IMR-90 (cell line): ENCODE measurements around the gene TNS3. TPM values are rescaled to one million over a fixed set of nuclear protein-coding genes. Genes with fewer than 3 reads are reported as not detected.

Source experiments
- ATAC-seq: fragments of 200-7000 bp; cut with Tn5 transposase; 2 replicates; pipeline ENCODE4 v1.9.1; 2020; ENCODE audit warnings: low read depth, mild to moderate bottlenecking, moderate library complexity
- BruUV-seq: library from RNA; stranded (reverse); fragments of 400-500 nt; replicated peaks from 2 replicates; lab custom pipeline; 2021; lab: Mats Ljungman, UMichigan
- CTCF ChIA-PET: fragments of 300-600 bp; formaldehyde crosslinking; extraction: SDS; loops from one replicate; lab custom pipeline; 2021; ENCODE audit warnings: antibody characterized with exemption; lab: Yijun Ruan, JAX
- POLR2A ChIA-PET: fragments of 300-600 bp; sonication (Branson Sonifier 250); formaldehyde crosslinking; loops from one replicate; lab custom pipeline; 2022; ENCODE audit warnings: antibody characterized with exemption; ENCODE audit not compliant: unreplicated experiment; lab: Charles Lee
- DNase-seq: peaks from one replicate; pipeline ENCODE4 v3.0.0; 2013
- H2AFZ ChIP-seq: replicated peaks from 2 replicates; pipeline ENCODE3; 2013; ENCODE audit warnings: low read length, mild to moderate bottlenecking; ENCODE audit not compliant: poor library complexity
- H2AK5ac ChIP-seq: 2 replicates; pipeline ENCODE4 v1.6.1; 2013; ENCODE audit warnings: low read depth, low read length, inconsistent platforms
- H2AK9ac ChIP-seq: replicated peaks from 2 replicates; pipeline ENCODE3; 2013; ENCODE audit warnings: mild to moderate bottlenecking, low read depth, low read length, moderate library complexity; ENCODE audit not compliant: poor library complexity
- H2BK120ac ChIP-seq: 2 replicates; pipeline ENCODE4 v1.6.1; 2013; ENCODE audit warnings: low read depth, low read length, inconsistent platforms
- H2BK15ac ChIP-seq: 3 replicates; pipeline ENCODE4 v1.6.1; 2013; ENCODE audit warnings: low read depth, low read length, inconsistent platforms
- H2BK20ac ChIP-seq: 2 replicates; pipeline ENCODE4 v1.6.1; 2013; ENCODE audit warnings: low read depth, mild to moderate bottlenecking, inconsistent platforms, low read length, moderate library complexity
- H2BK5ac ChIP-seq: 2 replicates; pipeline ENCODE4 v1.6.1; 2013; ENCODE audit warnings: mild to moderate bottlenecking, low read depth, low read length, inconsistent platforms; ENCODE audit not compliant: poor library complexity, severe bottlenecking
- H3K14ac ChIP-seq: replicated peaks from 2 replicates; pipeline ENCODE4 v1.6.1; 2013; ENCODE audit warnings: low read depth, low read length, inconsistent platforms
- H3K18ac ChIP-seq: 2 replicates; pipeline ENCODE4 v1.6.1; 2013; ENCODE audit warnings: low read depth, low read length, control low read depth
- H3K23ac ChIP-seq: 2 replicates; pipeline ENCODE4 v1.6.1; 2013; ENCODE audit warnings: low read depth, low read length, inconsistent platforms
- H3K27ac ChIP-seq: 2 replicates; pipeline ENCODE4 v1.5.1; 2013; ENCODE audit warnings: mild to moderate bottlenecking, control low read depth, low read length; ENCODE audit not compliant: insufficient read depth
- H3K27me3 ChIP-seq: 2 replicates; pipeline ENCODE4 v1.6.1; 2013; ENCODE audit warnings: low read length; ENCODE audit not compliant: control insufficient read depth, insufficient read depth
- H3K36me3 ChIP-seq: 2 replicates; pipeline ENCODE4 v1.6.1; 2013; ENCODE audit warnings: low read length, mixed read lengths; ENCODE audit not compliant: control insufficient read depth, insufficient read depth
- H3K4ac ChIP-seq: 2 replicates; pipeline ENCODE4 v1.6.1; 2013; ENCODE audit warnings: low read depth, low read length, inconsistent platforms
- H3K4me1 ChIP-seq: 2 replicates; pipeline ENCODE4 v1.6.1; 2013; ENCODE audit warnings: low read length, mixed read lengths; ENCODE audit not compliant: control insufficient read depth, insufficient read depth
- H3K4me2 ChIP-seq: 2 replicates; pipeline ENCODE4 v1.6.1; 2013; ENCODE audit warnings: low read depth, mild to moderate bottlenecking, control low read depth, low read length, moderate library complexity
- H3K4me3 ChIP-seq: 2 replicates; pipeline ENCODE4 v1.5.1; 2013; ENCODE audit warnings: low read depth, mild to moderate bottlenecking, control low read depth, low read length, moderate library complexity; ENCODE audit not compliant: insufficient read depth
- H3K56ac ChIP-seq: 2 replicates; pipeline ENCODE4 v1.6.1; 2013; ENCODE audit warnings: low read length, inconsistent platforms; ENCODE audit not compliant: insufficient read depth; ENCODE audit errors: extremely low read depth
- H3K79me1 ChIP-seq, 2 experiments: 2 replicates each; pipeline ENCODE4 v1.6.1; 2013; ENCODE audit warnings: low read length in 2 of 2, inconsistent platforms in 1 of 2, low read depth in 1 of 2
- H3K9ac ChIP-seq: 2 replicates; pipeline ENCODE4 v1.6.1; 2013; ENCODE audit warnings: low read depth, low read length, control low read depth
- H3K9me1 ChIP-seq: 2 replicates; pipeline ENCODE4 v1.6.1; 2013; ENCODE audit warnings: low read length, inconsistent platforms; ENCODE audit not compliant: insufficient read depth
- H3K9me3 ChIP-seq: 2 replicates; pipeline ENCODE4 v1.6.1; 2013; ENCODE audit warnings: low read length; ENCODE audit not compliant: control insufficient read depth, insufficient read depth
- H4K20me1 ChIP-seq: 2 replicates; pipeline ENCODE4 v1.6.1; 2013; ENCODE audit warnings: low read length, inconsistent platforms; ENCODE audit not compliant: insufficient read depth
- H4K5ac ChIP-seq: 2 replicates; pipeline ENCODE4 v1.6.1; 2013; ENCODE audit warnings: mild to moderate bottlenecking, low read depth, low read length, control low read depth
- H4K8ac ChIP-seq, 2 experiments: 2 replicates each; pipeline ENCODE4 v1.6.1; 2013; ENCODE audit warnings: low read depth in 2 of 2, low read length in 2 of 2, control low read depth in 1 of 2, inconsistent platforms in 1 of 2
- H4K91ac ChIP-seq: 2 replicates; pipeline ENCODE4 v1.6.1; 2013; ENCODE audit warnings: low read depth, low read length, inconsistent platforms; ENCODE audit not compliant: insufficient read depth
- BHLHE40 ChIP-seq: fragments of 150-350 bp; IDR thresholded peaks from 2 replicates; pipeline ENCODE4 v1.6.1; 2016; ENCODE audit warnings: mild to moderate bottlenecking, low read depth, low read length
- CEBPB ChIP-seq: IDR thresholded peaks from 2 replicates; pipeline ENCODE4 v1.6.1; 2012; ENCODE audit warnings: low read depth, low read length, improper control_type of control experiment
- CHD1 ChIP-seq: IDR thresholded peaks from 2 replicates; pipeline ENCODE4 v1.6.1; 2012; ENCODE audit warnings: low read depth, low read length, improper control_type of control experiment
- FOS ChIP-seq: fragments of 150-350 bp; IDR thresholded peaks from 2 replicates; pipeline ENCODE4 v1.6.1; 2016; ENCODE audit warnings: low read depth, low read length
- MAFK ChIP-seq: IDR thresholded peaks from 2 replicates; pipeline ENCODE4 v1.6.1; 2012; ENCODE audit warnings: low read depth, low read length, improper control_type of control experiment
- MAZ ChIP-seq: IDR thresholded peaks from 2 replicates; pipeline ENCODE4 v1.6.1; 2012; ENCODE audit warnings: low read depth, mild to moderate bottlenecking, low read length, improper control_type of control experiment, moderate library complexity, borderline replicate concordance
- MXI1 ChIP-seq: IDR thresholded peaks from 2 replicates; pipeline ENCODE4 v1.6.1; 2012; ENCODE audit warnings: low read depth, mild to moderate bottlenecking, low read length, moderate library complexity, borderline replicate concordance
- NFE2L2 ChIP-seq: fragments of 150-350 bp; IDR thresholded peaks from 2 replicates; pipeline ENCODE4 v1.6.1; 2016; ENCODE audit warnings: low read depth, mild to moderate bottlenecking, low read length
- POLR2A ChIP-seq: IDR thresholded peaks from 2 replicates; pipeline ENCODE4 v1.6.1; 2012; ENCODE audit warnings: mild to moderate bottlenecking, low read depth, low read length
- RAD21 ChIP-seq: IDR thresholded peaks from 2 replicates; pipeline ENCODE4 v1.6.1; 2012; ENCODE audit warnings: low read length, improper control_type of control experiment
- RCOR1 ChIP-seq: IDR thresholded peaks from 2 replicates; pipeline ENCODE4 v1.6.1; 2012; ENCODE audit warnings: mild to moderate bottlenecking, low read length, improper control_type of control experiment; ENCODE audit not compliant: insufficient replicate concordance
- RFX5 ChIP-seq: IDR thresholded peaks from 2 replicates; pipeline ENCODE4 v1.8.0; 2012; ENCODE audit warnings: low read depth, mild to moderate bottlenecking, low read length, moderate library complexity
- SMC3 ChIP-seq: fragments of 150-350 bp; IDR thresholded peaks from 2 replicates; pipeline ENCODE4 v1.6.1; 2016; ENCODE audit warnings: low read depth, mild to moderate bottlenecking, antibody characterized with exemption, low read length, moderate library complexity
- WGBS, 2 experiments: methylation state at CpG; one replicate each; pipeline versions ENCODE4 v1.1.5 to v1.1.7; 2013; ENCODE audit warnings: missing lambda C conversion rate in 2 of 2; ENCODE audit not compliant: insufficient read length in 1 of 2; ENCODE audit errors: extremely low coverage in 2 of 2; 5-methylcytosine and 5-hydroxymethylcytosine counted together
- dilution Hi-C: fragments of 300-500 bp; cut with HindIII; formaldehyde crosslinking; loops from one replicate; pipeline ENCODE4 v1.14.3; 2018; ENCODE audit warnings: low sequenced_read_pairs; ENCODE audit not compliant: unreplicated experiment
- in situ Hi-C: fragments of 300-500 bp; cut with MboI; formaldehyde crosslinking; loops from 3 replicates; pipeline ENCODE4 v1.14.3; 2019; ENCODE audit warnings: low sequenced_read_pairs, inconsistent platforms, mixed read lengths
- intact Hi-C: fragments of 100-400 bp; cut with micrococcal nuclease; formaldehyde crosslinking; loops from 2 replicates; pipeline ENCODE4 v1.10.0; 2022
- polyA plus RNA-seq, 3 experiments: library from polyadenylated mRNA; depleted of rRNA; stranded (reverse); fragments of >200 nt; gene quantifications; 2 replicates each; pipeline ENCODE4 v1.2.3, GENCODE V29; 2012; ENCODE audit warnings: low replicate concordance in 1 of 3
- total RNA-seq: library from RNA; depleted of rRNA; stranded (reverse); fragments of >200 nt; gene quantifications from 2 replicates; pipeline ENCODE4 v1.2.3, GENCODE V29; 2012
- TF ChIP-seq, protein P1 (sequence below): fragments of 150-350 bp; IDR thresholded peaks from 2 replicates; pipeline ENCODE4 v1.6.1; 2016; ENCODE audit warnings: low read depth, mild to moderate bottlenecking, low read length, moderate library complexity, borderline replicate concordance
- TF ChIP-seq, protein P2 (sequence below): fragments of 150-350 bp; IDR thresholded peaks from 2 replicates; pipeline ENCODE4 v1.6.1; 2017; ENCODE audit warnings: mild to moderate bottlenecking, antibody characterized with exemption, low read length, low read depth
- TF ChIP-seq, protein P3 (sequence below): conservative IDR thresholded peaks from 2 replicates; pipeline ENCODE4 v1.5.1; 2012; ENCODE audit warnings: mild to moderate bottlenecking, low read depth, low read length, improper control_type of control experiment

The TNS3 gene
- total and polyA plus RNA-seq, 2 of the 4 experiments (the other 2 are of a cell fraction), result 64.3 to 79.2 TPM

DNA sequence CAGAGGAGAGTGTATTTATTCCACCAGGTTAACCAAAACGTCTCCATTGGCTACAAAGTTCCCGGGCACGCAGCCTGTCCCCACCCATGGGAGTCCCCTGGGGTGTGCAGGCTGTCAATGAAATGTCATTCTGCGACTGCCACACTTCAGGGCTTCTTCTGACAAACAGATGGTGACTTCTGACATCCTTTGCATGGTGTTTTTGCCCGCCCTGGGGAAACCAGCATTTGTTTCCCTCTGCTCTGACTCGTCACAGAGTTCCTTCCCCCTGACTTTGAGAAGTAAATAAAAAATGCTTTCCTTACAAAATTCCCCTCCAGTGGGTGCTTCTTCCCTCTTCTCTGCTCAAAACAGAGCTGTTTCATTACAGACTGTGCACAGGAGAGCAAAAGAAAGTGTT, 38.2 kb downstream of the TNS3 start:
- H3K4me1 ChIP-seq, result peaks cover 23% of the 10 kb centered on the region
- ATAC-seq, result peak; percentile 13; the same call in 1 of the 2 replicates

More for the DNA sequence above, 38.2 kb downstream of the TNS3 start:
- Histone ChIP-seq H3K18ac (no peak overlapping the region), H4K91ac (0 out of 2 replicates have a peak overlapping the region, but pooled peaks have one; percentile 12), H3K36me3 (peaks cover 8% of the 10 kb centered on the region; the same call in 1 of the 2 replicates), H4K20me1 (peaks cover 85% of the 10 kb centered on the region), H2BK20ac (no peak overlapping the region), H2BK15ac (no peak overlapping the region), H3K27ac (no peak overlapping the region), H3K23ac (no peak overlapping the region), H3K4me2 (no peak overlapping the region), H2BK120ac (no peak overlapping the region), H3K9ac (no peak overlapping the region), H3K4me3 (no peak overlapping the region), H3K9me3 (no peaks in the 10 kb centered on the region), H4K8ac (no peak overlapping the region), H3K27me3 (no peaks in the 10 kb centered on the region), H3K14ac (no peak overlapping the region), H3K9me1 (peaks cover 65% of the 10 kb centered on the region), H2AFZ (no peak overlapping the region), H4K5ac (no peak overlapping the region), H3K56ac (no peak overlapping the region), H3K79me1 (peaks cover 56 to 91% of the 10 kb centered on the region in 2 experiments), H2AK5ac (peak overlapping the region; percentile 44; the same call in 1 of the 2 replicates), H2BK5ac (no peak overlapping the region), H2AK9ac (no peak overlapping the region), H3K4ac (no peak overlapping the region)
- intact Hi-C loops, result no loop called here
- DNase-seq, result no peak
- in situ Hi-C loops, result no loop called here
- ChIA-PET CTCF (no interaction called here), POLR2A (no interaction called here)
- TF ChIP-seq RAD21 (no peak), BHLHE40 (no peak), MAFK (no peak), MXI1 (no peak), RCOR1 (no peak), MAZ (no peak), SMC3 (no peak), CEBPB (no peak), RFX5 (no peak), POLR2A (no peak), FOS (no peak), NFE2L2 (no peak), CHD1 (no peak)
- TF ChIP-seq, protein P1, sequence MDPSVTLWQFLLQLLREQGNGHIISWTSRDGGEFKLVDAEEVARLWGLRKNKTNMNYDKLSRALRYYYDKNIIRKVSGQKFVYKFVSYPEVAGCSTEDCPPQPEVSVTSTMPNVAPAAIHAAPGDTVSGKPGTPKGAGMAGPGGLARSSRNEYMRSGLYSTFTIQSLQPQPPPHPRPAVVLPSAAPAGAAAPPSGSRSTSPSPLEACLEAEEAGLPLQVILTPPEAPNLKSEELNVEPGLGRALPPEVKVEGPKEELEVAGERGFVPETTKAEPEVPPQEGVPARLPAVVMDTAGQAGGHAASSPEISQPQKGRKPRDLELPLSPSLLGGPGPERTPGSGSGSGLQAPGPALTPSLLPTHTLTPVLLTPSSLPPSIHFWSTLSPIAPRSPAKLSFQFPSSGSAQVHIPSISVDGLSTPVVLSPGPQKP, result no peak
- TF ChIP-seq, protein P2, sequence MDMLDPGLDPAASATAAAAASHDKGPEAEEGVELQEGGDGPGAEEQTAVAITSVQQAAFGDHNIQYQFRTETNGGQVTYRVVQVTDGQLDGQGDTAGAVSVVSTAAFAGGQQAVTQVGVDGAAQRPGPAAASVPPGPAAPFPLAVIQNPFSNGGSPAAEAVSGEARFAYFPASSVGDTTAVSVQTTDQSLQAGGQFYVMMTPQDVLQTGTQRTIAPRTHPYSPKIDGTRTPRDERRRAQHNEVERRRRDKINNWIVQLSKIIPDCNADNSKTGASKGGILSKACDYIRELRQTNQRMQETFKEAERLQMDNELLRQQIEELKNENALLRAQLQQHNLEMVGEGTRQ, result no peak
- TF ChIP-seq, protein P3, sequence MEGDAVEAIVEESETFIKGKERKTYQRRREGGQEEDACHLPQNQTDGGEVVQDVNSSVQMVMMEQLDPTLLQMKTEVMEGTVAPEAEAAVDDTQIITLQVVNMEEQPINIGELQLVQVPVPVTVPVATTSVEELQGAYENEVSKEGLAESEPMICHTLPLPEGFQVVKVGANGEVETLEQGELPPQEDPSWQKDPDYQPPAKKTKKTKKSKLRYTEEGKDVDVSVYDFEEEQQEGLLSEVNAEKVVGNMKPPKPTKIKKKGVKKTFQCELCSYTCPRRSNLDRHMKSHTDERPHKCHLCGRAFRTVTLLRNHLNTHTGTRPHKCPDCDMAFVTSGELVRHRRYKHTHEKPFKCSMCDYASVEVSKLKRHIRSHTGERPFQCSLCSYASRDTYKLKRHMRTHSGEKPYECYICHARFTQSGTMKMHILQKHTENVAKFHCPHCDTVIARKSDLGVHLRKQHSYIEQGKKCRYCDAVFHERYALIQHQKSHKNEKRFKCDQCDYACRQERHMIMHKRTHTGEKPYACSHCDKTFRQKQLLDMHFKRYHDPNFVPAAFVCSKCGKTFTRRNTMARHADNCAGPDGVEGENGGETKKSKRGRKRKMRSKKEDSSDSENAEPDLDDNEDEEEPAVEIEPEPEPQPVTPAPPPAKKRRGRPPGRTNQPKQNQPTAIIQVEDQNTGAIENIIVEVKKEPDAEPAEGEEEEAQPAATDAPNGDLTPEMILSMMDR, result no peak
- WGBS, 2 experiments, result 50% methylated on average over 3 of the region's 6 CpGs; no CpG with 5 or more reads in 1 of the 2 experiments
- BruUV-seq, result no TSS peak
- dilution Hi-C loops, result no loop called here
